ENCODE measurements around the gene SNORC.

Gene SNORC

DNA sequence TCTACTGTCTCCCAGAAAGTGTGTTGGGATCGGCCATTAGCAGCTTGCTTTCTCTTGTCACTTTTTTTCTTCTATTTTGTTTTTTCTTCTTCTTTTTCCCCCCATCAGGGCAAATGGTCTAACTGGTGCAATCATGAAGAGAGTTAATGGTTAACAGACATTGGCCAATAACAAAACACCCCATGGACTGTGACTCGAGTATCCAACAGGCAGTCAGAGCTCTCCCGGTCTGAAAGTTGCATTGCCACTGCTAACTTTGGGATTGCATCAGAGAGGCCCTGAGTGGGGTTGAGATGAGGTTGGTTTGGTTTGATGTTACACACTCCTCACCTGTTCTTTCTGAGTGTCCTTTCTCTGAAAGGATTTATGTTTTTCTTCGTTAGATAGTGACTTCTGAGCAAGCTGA is 12.9 kb upstream of the SNORC start:
- no peak overlapping the region for H3K4me3 ChIP-seq (ENCODE audit: low read depth, low read length)
- TF ChIP-seq, protein P1, sequence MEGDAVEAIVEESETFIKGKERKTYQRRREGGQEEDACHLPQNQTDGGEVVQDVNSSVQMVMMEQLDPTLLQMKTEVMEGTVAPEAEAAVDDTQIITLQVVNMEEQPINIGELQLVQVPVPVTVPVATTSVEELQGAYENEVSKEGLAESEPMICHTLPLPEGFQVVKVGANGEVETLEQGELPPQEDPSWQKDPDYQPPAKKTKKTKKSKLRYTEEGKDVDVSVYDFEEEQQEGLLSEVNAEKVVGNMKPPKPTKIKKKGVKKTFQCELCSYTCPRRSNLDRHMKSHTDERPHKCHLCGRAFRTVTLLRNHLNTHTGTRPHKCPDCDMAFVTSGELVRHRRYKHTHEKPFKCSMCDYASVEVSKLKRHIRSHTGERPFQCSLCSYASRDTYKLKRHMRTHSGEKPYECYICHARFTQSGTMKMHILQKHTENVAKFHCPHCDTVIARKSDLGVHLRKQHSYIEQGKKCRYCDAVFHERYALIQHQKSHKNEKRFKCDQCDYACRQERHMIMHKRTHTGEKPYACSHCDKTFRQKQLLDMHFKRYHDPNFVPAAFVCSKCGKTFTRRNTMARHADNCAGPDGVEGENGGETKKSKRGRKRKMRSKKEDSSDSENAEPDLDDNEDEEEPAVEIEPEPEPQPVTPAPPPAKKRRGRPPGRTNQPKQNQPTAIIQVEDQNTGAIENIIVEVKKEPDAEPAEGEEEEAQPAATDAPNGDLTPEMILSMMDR (IDR thresholded peaks at IDR 0.05; ENCODE audit: borderline replicate concordance, insufficient read depth, low read depth, low read length): no peak

DNA sequence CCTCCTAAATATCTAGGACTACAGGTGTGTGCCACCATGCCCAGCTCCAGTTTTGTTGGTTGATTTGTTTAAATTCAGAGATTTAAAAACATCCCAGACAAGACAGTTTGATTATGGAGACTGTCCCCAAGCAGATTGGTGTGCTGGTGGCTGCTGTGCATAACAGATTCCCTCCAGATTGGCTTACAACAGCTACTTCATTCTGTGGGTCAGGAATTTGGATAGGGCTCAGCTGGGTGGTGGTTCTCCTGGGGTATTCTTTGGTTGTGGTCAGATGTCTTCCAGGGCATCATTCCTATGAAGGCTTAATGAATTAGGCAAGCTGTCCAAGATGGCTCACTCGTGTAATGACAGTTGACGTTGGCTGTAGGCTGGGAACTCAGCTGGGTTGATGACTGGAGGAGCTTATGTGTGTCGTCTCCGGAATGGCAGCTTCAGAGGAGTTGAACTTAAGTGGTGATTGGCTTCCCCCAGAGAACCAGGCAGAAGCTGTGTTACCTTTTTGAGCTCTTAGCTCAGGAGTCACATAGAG is 10.6 kb upstream of the SNORC start:
- TF ChIP-seq, protein P1 (IDR thresholded peaks at IDR 0.05; ENCODE audit: borderline replicate concordance, insufficient read depth, low read depth, low read length): no peak
- no peak overlapping the region for H3K4me3 ChIP-seq (ENCODE audit: low read depth, low read length)

DNA sequence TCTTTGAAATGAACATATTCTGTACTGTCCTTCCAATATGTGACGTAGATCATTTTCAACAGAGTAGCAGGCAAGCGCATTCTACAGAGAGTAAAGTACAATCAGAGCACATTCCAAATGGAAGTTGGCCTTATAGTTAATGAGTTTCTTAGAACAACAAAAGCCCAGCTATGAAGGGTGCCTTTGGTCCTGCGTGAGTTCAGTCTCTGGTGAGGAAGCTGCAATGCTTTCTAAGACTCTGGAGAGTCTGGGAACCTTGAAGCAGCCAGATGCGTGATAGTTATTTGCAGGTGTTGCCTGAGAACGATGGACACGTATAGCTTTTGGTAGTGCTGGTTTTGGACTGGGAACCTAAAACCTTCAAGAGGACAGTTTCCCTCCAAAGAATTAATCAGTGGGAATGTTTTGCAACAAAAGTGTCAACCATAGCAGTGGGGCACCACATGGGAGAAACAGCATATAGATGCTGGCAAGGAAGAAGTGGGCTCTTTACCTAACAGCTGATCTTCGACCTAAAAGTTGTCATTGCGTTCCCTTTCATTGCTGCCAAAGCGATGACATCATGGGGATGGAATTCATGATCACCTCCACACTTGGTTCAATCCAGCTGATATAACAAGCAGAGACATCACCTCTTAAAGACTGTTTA is 9.3 kb upstream of the SNORC start:
- H3K4me3 ChIP-seq (ENCODE audit: low read depth, low read length): no peak overlapping the region
- TF ChIP-seq, protein P1 (IDR thresholded peaks at IDR 0.05; ENCODE audit: borderline replicate concordance, insufficient read depth, low read depth, low read length): no peak

DNA sequence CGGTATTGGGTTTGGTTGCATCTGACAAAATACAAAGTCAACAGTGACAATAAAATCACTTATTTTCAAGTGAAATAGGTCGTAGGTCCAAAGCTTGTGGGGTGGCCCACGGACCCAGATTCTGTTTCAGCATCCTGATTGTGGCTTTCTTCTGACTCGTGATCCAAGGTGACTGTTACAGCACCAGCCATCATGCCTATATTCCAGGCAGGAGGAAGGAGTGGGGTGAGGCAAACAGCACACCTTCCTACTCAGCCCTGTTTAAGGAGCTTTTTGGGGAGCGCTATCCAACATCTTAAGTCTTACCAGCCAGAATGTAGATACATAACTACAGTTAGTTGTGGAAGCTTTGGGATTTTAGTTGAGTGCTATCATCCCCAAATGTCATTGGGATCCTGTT is 8.7 kb upstream of the SNORC start:
- TF ChIP-seq, protein P1 (IDR thresholded peaks at IDR 0.05; ENCODE audit: borderline replicate concordance, insufficient read depth, low read depth, low read length): no peak
- H3K4me3 ChIP-seq (ENCODE audit: low read depth, low read length): no peak overlapping the region

DNA sequence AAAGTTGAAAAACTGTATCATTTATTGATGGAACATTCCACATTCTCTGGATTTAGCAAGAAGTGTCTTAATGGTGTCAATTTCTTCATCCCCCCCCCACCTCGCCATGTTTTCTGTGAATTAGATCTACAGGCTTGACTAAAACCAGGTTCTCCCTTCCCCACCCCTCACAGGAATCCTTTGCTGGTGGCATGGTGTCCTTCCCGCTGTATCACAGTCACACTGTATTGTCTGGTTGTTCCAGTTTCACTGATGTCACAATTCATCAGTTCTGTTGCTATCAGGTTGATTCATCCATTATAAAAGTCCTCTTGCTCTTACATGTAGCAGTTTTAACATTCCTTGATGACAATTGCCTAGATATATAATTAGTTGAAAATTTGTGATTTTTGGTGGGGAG is 6.1 kb upstream of the SNORC start:
- no peak overlapping the region for H3K4me3 ChIP-seq (ENCODE audit: low read depth, low read length)

DNA sequence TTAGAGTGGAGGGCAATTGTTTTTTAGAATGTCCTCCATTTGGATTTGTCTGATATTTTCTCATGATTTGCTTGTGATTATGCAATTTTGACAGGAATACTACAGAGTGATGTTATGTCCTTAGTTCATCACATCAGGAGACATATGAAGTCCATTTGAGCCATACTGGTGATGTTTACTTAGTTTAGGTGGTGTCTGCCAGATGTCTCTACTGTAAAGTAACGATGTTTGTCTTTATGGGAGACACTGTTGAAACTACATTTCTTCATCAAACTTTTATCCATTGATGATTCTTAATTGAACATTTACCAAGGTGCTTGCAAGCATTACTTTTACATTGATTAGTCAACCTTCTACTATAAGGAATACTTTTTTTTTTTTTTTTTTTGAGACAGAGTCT is 4.9 kb upstream of the SNORC start:
- TF ChIP-seq, protein P1 (IDR thresholded peaks at IDR 0.05; ENCODE audit: borderline replicate concordance, insufficient read depth, low read depth, low read length): no peak
- no peak overlapping the region for H3K4me3 ChIP-seq (ENCODE audit: low read depth, low read length)

More for the DNA sequence above, 6.1 kb upstream of the SNORC start:
- TF ChIP-seq, protein P1 (IDR thresholded peaks at IDR 0.05; ENCODE audit: borderline replicate concordance, insufficient read depth, low read depth, low read length): no peak

DNA sequence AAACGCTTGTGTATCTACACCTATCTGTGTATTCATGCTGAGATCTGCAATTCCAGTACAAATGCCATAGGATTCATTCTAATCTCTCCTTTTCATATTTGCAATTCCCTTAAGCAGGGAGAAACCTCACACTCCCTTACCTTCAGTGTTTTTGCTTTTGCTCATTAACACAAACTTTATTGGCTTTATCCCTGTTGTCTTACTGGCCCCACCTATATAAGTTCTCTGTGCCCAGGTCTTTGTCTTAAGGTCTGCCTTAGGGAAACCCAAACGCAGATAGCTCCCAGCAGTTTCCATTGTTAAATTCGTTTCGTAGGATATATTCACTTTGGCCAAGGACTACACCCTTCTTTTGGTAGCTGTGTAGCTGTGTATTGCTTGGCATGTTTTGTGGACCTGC is 4.0 kb upstream of the SNORC start:
- TF ChIP-seq, protein P1 (IDR thresholded peaks at IDR 0.05; ENCODE audit: borderline replicate concordance, insufficient read depth, low read depth, low read length): no peak

More for the DNA sequence above, 4.0 kb upstream of the SNORC start:
- no peak overlapping the region for H3K4me3 ChIP-seq (ENCODE audit: low read depth, low read length)

All from GM12875 (cell line).